Liver (tissue), 3 donors: ENCODE data around the gene CDR2.

Source experiments
- NR2F2 ChIP-seq: IDR thresholded peaks from 2 replicates; pipeline ENCODE4 v1.6.1; 2016; ENCODE audit warnings: antibody characterized with exemption
- TF ChIP-seq, protein P1 (sequence below): fragments of 150-350 bp; IDR thresholded peaks from 2 replicates; pipeline ENCODE4 v1.5.1; 2017; ENCODE audit warnings: improper control_type of control experiment, low read depth, low read length; ENCODE audit not compliant: missing input control
- donor health status: healthy.
- donor health status: healthy.

DNA sequence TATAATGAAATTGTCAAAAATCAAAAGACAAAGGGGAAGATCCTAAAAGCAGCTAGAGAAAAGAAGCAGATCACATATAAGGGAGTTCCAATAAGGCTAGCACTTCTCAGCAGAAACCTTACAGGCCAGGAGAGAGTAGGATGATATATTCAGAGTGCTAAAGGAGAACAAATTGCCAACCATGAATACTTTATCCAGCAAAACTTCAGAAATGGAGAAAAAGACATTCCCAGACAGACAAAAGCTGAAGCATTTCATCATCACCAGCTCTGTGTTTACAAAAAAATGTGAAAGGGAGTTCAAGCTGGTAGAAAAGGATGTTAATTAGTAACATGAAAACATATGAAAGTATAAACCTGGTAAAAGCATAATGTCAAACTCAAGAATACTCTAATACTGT lies 37.4 kb downstream of the CDR2 start:
- no peak for TF ChIP-seq NR2F2
- TF ChIP-seq, protein P1, sequence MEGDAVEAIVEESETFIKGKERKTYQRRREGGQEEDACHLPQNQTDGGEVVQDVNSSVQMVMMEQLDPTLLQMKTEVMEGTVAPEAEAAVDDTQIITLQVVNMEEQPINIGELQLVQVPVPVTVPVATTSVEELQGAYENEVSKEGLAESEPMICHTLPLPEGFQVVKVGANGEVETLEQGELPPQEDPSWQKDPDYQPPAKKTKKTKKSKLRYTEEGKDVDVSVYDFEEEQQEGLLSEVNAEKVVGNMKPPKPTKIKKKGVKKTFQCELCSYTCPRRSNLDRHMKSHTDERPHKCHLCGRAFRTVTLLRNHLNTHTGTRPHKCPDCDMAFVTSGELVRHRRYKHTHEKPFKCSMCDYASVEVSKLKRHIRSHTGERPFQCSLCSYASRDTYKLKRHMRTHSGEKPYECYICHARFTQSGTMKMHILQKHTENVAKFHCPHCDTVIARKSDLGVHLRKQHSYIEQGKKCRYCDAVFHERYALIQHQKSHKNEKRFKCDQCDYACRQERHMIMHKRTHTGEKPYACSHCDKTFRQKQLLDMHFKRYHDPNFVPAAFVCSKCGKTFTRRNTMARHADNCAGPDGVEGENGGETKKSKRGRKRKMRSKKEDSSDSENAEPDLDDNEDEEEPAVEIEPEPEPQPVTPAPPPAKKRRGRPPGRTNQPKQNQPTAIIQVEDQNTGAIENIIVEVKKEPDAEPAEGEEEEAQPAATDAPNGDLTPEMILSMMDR: no peak
